MM.1S (cell line): ENCODE results near the gene ODF2.

Source experiments
- CTCF ChIP-seq: fragments of 300-600 bp; sonication (generic); IDR thresholded peaks from 2 replicates; pipeline ENCODE4 v1.5.1; 2016; ENCODE audit warnings: antibody characterized with exemption, low read length, mixed read lengths
- EZH2 ChIP-seq: fragments of 300-600 bp; sonication (generic); optimal IDR thresholded peaks from 2 replicates; pipeline ENCODE3; 2017; ENCODE audit warnings: low read depth, mild to moderate bottlenecking, antibody characterized with exemption, low read length, mixed read lengths

DNA sequence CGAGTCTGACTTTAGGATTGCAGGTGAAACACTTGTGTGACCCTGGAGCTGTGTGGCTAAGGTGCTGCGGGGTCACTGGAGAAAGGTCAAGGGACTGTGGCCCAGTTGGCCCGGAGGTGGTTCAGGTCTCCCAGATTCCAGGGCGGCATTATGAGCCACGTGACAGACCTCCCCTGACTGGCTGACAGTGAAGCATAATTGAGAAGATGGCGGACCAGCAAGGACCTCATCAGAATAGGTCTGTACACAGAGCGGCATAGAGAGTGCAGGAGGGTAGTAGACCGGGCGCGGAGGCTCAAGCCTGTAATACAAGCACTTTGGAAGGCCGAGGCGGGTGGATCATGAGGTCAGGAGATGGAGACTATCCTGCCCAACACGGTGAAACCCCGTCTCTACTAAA, 815 bp upstream of the ODF2 start:
- TF ChIP-seq CTCF (no peak), EZH2 (no peak)
